Parathyroid adenoma (tissue), 2 donors: ENCODE results near the gene PIAS2.

Experiments used
- H2AFZ ChIP-seq: fragments of 300-600 bp; sonication (generic); one replicate; pipeline ENCODE4 v1.7.0; 2017; ENCODE audit warnings: antibody characterized with exemption, mild to moderate bottlenecking
- H3K27ac ChIP-seq: fragments of 300-600 bp; sonication (generic); one replicate; pipeline ENCODE4 v1.7.0; 2017
- H3K27me3 ChIP-seq: fragments of 300-600 bp; sonication (generic); one replicate; pipeline ENCODE4 v1.7.0; 2017; ENCODE audit warnings: low read length; ENCODE audit not compliant: control insufficient read depth, insufficient read depth
- H3K36me3 ChIP-seq: fragments of 300-600 bp; sonication (generic); one replicate; pipeline ENCODE4 v1.7.0; 2017; ENCODE audit warnings: low read length; ENCODE audit not compliant: control insufficient read depth, insufficient read depth
- H3K4me1 ChIP-seq: fragments of 300-600 bp; sonication (generic); one replicate; pipeline ENCODE4 v1.7.0; 2017; ENCODE audit warnings: control low read depth
- H3K4me2 ChIP-seq: fragments of 300-600 bp; sonication (generic); one replicate; pipeline ENCODE4 v1.7.0; 2017; ENCODE audit warnings: low read length
- H3K4me3 ChIP-seq: fragments of 300-600 bp; sonication (generic); one replicate; pipeline ENCODE4 v1.7.0; 2017; ENCODE audit warnings: low read depth, low read length
- H3K79me2 ChIP-seq: fragments of 300-600 bp; sonication (generic); one replicate; pipeline ENCODE4 v1.7.0; 2017; ENCODE audit warnings: control low read depth
- H3K9ac ChIP-seq: fragments of 300-600 bp; sonication (generic); one replicate; pipeline ENCODE4 v1.7.0; 2017; ENCODE audit warnings: mild to moderate bottlenecking
- H3K9me3 ChIP-seq: fragments of 300-600 bp; sonication (generic); one replicate; pipeline ENCODE4 v1.7.0; 2017; ENCODE audit warnings: low read length; ENCODE audit not compliant: control insufficient read depth
- CTCF ChIP-seq: fragments of 300-600 bp; sonication (generic); IDR thresholded peaks from one replicate; pipeline ENCODE4 v1.7.0; 2017; ENCODE audit warnings: antibody characterized with exemption, mild to moderate bottlenecking
- donor health status: primary hyperparathyroidism.

Gene PIAS2

DNA sequence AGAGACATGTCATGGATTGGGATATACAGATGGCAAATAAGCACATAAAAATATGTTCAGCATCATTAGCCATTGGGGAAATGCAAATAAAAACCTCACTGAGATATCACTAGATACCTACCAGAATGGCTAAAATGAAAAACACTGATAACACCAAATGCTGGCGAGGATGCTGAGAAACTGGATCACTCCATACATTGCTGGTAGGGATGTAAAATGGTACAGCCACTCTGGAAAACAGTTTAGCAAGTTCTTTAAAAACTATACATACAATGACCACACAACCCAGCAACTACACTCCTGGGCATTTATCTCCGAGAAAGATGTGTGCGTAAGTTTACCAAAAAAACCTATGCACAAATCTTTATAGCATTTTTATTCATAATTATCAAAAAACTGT lies 13.9 kb downstream of the PIAS2 start:
- Histone ChIP-seq H3K27me3 (no peaks in the 10 kb centered on the region), H3K79me2 (peaks cover 47% of the 10 kb centered on the region), H3K9ac (no peak overlapping the region), H3K4me2 (no peak overlapping the region), H3K4me3 (no peak overlapping the region), H3K36me3 (no peaks in the 10 kb centered on the region), H3K9me3 (no peaks in the 10 kb centered on the region), H3K4me1 (no peaks in the 10 kb centered on the region), H2AFZ (no peak overlapping the region), H3K27ac (no peak overlapping the region)
- TF ChIP-seq CTCF: no peak

DNA sequence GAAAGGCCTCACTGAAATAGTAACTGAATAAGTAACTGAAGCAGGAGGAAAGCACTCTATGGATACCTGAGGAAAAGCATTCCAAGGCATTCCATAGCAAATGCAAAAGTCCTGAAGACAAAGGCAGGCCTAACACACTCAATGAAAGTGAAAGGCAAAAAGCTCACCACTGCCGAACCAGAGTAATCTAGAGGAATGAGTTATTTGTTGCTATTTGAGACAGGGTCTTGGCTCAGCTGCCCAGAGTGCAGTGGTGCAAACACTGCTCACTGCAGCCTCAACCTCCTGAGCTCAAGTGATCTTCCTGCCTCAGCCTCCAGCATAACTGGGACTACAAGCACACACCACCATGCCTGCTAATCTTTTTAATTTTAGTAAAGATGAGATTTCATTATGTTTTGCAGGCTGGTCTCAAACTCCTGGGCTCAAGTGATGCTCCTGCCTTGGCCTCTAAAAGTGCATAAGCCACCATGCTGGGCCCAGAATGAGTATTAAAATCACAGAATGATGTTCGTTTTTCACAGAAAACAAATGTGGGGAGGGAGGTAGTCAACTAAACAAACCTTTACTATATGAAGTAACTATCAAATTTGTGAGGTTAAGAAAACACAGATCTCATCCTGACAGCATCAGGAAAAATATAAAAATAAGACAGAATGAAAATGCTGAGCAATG lies 17.9 kb downstream of the PIAS2 start:
- Histone ChIP-seq H3K4me3 (no peak overlapping the region), H3K4me1 (no peaks in the 10 kb centered on the region), H3K79me2 (peaks cover 49% of the 10 kb centered on the region), H2AFZ (no peak overlapping the region), H3K27me3 (no peaks in the 10 kb centered on the region), H3K36me3 (no peaks in the 10 kb centered on the region), H3K27ac (no peak overlapping the region), H3K9me3 (no peaks in the 10 kb centered on the region), H3K9ac (no peak overlapping the region), H3K4me2 (no peak overlapping the region)
- TF ChIP-seq CTCF: no peak

- no peaks in the 10 kb centered on the region for H3K9me3 ChIP-seq
- H3K4me3 ChIP-seq: no peak overlapping the region
- H3K27ac ChIP-seq: no peak overlapping the region
- H2AFZ ChIP-seq: no peak overlapping the region
- H3K9ac ChIP-seq: no peak overlapping the region
- no peaks in the 10 kb centered on the region for H3K27me3 ChIP-seq
- H3K79me2 ChIP-seq: peaks cover 33% of the 10 kb centered on the region
- no peak overlapping the region for H3K4me2 ChIP-seq
- H3K36me3 ChIP-seq: no peaks in the 10 kb centered on the region
- peaks cover 4% of the 10 kb centered on the region for H3K4me1 ChIP-seq
- no peak for TF ChIP-seq CTCF
Observed at GRCh38 chr18:46894124-46894523, 23.2 kb downstream of the PIAS2 start.

DNA sequence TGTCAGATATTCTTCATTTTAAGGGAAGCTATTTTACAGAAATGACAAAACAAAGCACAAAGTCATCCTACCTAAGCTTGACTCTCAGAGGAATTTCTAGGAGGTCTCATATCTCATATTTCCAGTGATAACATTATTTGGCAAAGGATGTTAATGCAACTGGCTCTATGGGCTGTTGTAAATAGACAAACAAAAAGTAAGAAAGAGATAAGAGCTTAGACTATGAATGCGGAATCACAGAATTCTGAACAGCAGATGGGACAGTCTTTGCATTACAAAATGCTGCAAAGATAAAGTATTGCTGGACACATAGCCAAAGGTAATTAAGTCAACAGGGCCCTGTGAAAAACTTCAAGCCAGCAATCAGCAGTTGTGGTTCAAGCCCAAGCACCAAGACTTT lies 23.9 kb downstream of the PIAS2 start:
- no peak overlapping the region for H2AFZ ChIP-seq
- H3K4me2 ChIP-seq: no peak overlapping the region
- H3K27ac ChIP-seq: no peak overlapping the region
- H3K4me3 ChIP-seq: no peak overlapping the region
- no peaks in the 10 kb centered on the region for H3K9me3 ChIP-seq
- H3K9ac ChIP-seq: no peak overlapping the region
- H3K36me3 ChIP-seq: peaks cover 3% of the 10 kb centered on the region
- H3K4me1 ChIP-seq: peaks cover 4% of the 10 kb centered on the region
- no peaks in the 10 kb centered on the region for H3K27me3 ChIP-seq
- TF ChIP-seq CTCF: no peak
- H3K79me2 ChIP-seq: peaks cover 37% of the 10 kb centered on the region

- Histone ChIP-seq H2AFZ (no peak overlapping the region), H3K9me3 (no peaks in the 10 kb centered on the region), H3K9ac (no peak overlapping the region), H3K79me2 (peaks cover 35% of the 10 kb centered on the region), H3K36me3 (peaks cover 4% of the 10 kb centered on the region), H3K4me3 (no peak overlapping the region), H3K27me3 (no peaks in the 10 kb centered on the region), H3K27ac (no peak overlapping the region), H3K4me1 (peaks cover 4% of the 10 kb centered on the region), H3K4me2 (no peak overlapping the region)
- TF ChIP-seq CTCF: no peak
Observed at GRCh38 chr18:46892842-46893241, 24.5 kb downstream of the PIAS2 start.
